PC-9 (cell line): ENCODE results near the gene THAP8.

ENCODE experiments used
- CTCF ChIP-seq: fragments of 200-600 bp; sonication (generic); conservative IDR thresholded peaks from 2 replicates; pipeline ENCODE4 v1.6.1; 2017; ENCODE audit warnings: mixed run types, antibody characterized with exemption, mild to moderate bottlenecking, moderate library complexity
- EZH2 ChIP-seq: fragments of 200-600 bp; sonication (generic); IDR thresholded peaks from 2 replicates; pipeline ENCODE4 v1.8.0; 2017; ENCODE audit warnings: antibody characterized with exemption, low read depth

- TF ChIP-seq CTCF, result no peak
- TF ChIP-seq EZH2, result no peak
Observed at GRCh38 chr19:36099166-36099785, 45.2 kb upstream of the THAP8 start.
